ENCODE data around the gene CACNA1E.
A peak's percentile ranks its signal among the peaks of the same experiment; 100 is the strongest.

Gene CACNA1E

DNA sequence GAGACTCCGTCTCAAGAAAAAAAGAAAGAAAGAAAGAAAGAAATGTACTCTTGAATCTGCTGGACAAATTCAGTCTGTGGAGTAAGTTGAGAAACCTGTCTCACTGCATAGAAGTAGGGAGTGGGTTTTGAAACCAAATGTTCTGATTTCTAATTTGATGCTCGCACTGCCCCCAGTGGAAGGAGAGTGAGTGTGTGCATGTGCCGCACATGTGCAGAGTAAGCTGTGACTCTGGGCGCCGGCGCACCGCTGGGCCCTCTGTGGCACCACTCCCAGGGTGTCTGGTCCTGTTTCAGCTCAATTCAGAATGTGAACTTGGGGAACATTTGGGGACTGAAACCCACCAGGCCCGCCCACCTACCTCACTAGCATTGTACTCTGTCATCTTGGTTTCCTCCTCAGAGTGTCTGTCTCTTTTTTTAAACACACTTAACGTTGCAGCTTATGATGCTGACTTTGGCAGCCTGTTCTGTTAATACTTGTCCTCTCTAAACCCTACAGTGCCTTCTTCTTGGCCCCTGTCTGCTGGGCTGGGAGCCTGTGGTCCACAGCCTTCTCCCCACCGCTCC lies 104.6 kb downstream of the CACNA1E start:
- peak; percentile 13 for DNase-seq (ENCODE audit: low spot score)

DNA sequence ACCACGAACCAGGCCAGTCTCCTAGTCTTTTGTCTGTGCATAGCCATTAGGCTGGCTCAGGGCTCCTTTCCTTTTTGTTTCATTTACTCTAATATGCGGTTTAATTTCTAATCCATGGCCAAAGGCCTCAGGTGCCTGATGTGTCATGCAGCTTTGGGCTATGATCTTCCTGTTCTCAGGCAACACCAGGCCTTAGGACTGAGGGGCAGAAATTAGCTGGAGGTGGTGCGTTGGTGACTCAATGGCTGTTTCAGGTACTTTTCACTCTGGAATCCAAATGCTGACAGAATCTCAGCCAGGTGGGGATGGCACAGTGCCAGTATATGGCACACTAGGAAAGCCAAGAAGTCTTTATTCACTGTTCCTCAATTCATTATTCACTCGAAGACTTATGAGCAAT lies 105.3 kb downstream of the CACNA1E start:
- DNase-seq (ENCODE audit: low spot score): no peak

GRCh38 chr1:181592255-181592859 lies 109.0 kb downstream of the CACNA1E start:
- no peak for DNase-seq (ENCODE audit: low spot score)

DNA sequence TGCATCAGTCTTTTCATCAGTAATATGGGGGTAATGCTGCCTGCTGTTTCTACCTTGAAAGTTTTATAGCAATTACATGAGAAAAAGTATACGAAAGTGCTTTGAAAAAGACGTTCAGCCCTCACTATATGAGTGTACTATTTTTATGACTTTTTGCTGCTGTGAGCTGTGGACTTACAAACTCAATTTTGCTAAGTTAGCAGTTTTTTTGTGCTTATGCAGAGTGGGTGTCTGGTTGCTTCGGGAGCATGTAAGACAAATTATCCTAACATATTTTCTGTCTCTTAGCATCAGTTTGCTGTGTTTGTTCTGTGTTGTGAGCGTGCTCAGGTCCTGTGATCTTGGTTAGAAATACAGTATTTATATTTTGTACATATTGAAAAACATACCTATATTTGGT lies 109.7 kb downstream of the CACNA1E start:
- no peak for DNase-seq (ENCODE audit: low spot score)

- DNase-seq (ENCODE audit: low spot score): no peak
Measured at GRCh38 chr1:181594553-181594952, 111.2 kb downstream of the CACNA1E start.

DNA sequence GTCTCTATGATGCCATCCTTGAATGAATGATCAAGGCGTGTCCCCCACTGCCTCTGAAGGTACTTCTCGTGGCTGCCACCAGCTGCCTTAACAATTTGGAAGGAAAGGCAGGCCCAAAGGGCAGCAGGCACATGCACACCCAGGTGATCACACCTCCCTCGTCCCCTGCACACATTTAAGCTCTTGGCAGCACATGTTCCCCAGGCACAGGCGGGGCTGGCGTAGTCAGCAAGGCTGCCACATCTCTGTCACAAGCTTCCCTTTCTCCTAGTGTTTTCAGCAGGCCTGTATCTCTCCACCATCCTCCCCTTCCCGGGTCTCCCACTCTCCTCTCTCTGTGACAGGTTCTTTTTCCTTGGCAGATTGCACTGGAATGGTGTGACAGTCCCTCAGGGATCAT lies 111.9 kb downstream of the CACNA1E start:
- no peak for DNase-seq (ENCODE audit: low spot score)

GRCh38 chr1:181601186-181601950 lies 118.1 kb downstream of the CACNA1E start:
- DNase-seq (ENCODE audit: low spot score): no peak

- DNase-seq (ENCODE audit: low spot score): no peak
Measured at GRCh38 chr1:181603735-181604410, 120.6 kb downstream of the CACNA1E start.

DNA sequence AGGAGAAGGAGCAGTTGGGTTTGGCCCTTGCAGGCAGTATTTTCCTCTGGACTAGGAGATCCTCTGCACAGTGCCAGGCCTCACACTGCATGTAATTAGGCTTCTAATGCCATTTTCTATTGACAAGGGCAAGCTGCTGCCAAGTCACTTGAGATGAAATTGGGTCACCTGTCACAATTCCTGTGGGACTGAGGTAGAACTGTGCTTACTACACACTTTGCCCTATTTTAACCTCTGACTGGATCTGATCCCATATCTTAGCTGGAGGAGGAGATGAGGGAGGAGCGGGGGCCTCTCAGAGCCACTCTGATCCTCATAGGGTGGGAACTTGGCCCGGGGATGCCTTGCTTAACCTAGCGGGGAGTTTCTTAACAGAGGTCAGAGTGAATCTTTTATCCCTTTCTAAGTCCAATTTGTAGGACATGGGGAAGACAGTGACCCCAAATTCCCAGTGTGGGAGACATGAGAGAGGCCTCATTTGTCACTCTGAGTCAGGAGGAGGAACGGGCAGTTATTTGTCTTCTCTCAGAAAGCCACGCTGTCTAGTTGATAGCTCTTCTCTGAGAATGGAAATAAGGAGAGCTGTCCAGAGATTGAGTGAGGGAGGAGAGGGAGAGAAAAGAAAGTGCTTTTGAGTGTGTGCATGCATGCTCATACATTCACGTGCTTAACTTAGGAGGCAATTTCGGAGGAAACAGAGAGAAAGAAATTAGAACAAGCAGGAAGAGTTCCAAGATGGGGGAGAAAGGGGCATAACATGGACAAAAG lies 121.3 kb downstream of the CACNA1E start:
- DNase-seq (ENCODE audit: low spot score): no peak

DNA sequence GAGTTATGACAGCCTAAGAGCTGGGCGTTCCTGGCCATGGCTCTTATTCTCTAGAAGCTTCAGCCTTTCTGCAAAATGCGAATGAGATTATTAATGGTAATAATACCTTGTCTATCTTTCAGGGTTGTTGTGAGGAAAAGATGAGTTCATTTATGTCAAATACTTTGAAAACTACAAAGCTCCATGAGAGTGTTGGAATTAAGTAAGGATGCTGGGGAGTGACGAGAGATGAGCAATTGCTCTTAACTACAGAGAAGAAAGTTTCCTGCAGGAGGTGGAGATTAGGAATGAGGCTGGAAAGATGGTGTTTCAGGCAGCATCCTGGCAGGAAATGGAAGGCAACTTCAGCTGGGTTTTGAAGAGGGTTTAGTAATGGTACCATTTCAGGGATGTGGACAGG lies 124.2 kb downstream of the CACNA1E start:
- DNase-seq (ENCODE audit: low spot score): no peak

DNA sequence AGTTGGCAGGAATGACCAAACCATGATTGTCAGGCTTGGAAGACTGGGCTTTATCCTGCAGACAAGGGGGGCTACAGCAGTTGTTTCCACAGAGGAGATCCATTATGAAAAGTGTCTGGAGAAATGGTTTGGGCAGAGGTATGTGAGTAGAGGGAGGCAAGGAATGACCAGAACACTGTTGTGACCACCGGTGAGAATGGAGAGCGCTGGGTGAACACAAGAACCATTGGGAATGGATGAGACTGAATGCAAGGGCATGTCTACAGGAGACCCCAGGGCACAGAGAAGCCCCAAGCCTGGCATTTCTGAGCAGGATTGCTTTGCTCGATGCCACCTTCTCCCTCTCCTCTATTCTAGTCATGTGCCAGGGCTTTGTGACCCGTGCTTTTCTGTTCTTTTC lies 125.1 kb downstream of the CACNA1E start:
- DNase-seq (ENCODE audit: low spot score): no peak

- DNase-seq (ENCODE audit: low spot score): no peak
Measured at GRCh38 chr1:181608948-181609347, 125.6 kb downstream of the CACNA1E start.

- no peak for DNase-seq (ENCODE audit: low spot score)
Measured at GRCh38 chr1:181612100-181612499, 128.8 kb downstream of the CACNA1E start.

DNA sequence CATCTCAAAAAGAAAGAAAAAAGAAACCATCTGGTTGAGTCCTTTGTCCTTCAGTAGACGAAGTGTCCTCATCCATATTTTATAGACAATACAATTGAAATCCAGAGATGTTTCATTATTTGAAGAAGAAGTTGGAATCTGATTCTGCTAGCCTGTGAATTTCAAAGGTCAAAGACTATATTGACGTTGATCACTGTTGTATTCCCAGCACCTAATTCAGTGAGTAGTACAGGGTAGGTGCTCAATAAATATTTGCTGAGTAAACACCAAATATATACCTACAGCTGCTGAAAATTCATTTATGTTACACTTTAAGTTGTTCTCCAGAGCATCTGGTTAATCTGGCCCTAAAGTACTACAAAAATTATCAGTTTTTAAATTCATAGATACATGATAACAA lies 135.2 kb downstream of the CACNA1E start:
- DNase-seq (ENCODE audit: low spot score): no peak

DNA sequence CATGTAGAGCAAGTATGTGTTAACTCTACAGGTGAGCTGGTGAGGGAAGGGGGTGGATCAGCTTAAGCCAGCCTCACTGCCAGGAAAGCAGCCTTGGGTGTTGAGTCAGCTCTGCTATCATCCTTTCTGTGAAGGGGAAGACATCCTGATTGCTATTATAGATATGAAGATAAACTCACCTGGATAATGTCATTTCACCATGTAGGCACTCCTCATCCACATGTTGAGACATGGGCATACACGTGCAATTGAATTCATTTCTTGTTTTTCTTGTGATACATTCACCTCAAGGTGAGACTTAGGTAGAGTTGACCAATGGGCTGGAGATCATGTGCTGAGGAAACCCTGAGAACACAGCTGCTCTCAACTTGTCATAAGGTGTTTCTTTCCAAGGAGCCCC lies 136.9 kb downstream of the CACNA1E start:
- DNase-seq (ENCODE audit: low spot score): no peak

- DNase-seq (ENCODE audit: low spot score): no peak
Measured at GRCh38 chr1:181623850-181624249, 140.5 kb downstream of the CACNA1E start.

DNA sequence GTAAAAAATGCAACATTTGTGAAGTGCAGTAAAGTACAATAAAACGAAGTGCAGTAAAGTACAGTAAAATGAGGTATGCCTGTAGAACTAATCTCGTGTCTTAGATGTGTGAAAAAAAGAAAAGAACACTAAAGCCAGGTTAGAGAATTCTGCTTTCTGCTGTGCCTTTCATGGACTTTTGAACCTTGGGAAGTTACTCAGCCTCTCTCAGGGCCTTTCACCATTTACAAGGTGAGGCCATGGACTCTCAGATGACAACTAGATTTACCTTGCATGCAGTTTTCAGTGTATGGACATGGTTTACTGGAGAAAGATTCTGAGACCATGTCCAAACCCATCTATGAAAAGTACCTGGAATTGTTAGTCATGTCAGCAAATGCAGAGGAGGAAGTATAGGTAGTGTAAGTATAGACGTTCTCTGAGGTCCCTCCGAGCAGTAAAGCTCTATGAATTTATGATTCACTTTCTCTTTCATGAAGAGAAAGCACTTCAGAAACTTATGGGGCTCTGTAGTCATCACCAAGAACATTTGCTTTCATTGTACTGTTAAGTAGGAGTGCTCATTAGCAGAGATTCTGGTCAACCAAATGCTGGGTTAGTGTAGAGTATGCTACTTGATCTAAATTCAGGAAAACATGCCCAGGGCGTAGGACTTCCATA lies 143.1 kb downstream of the CACNA1E start:
- no peak for DNase-seq (ENCODE audit: low spot score)

- no peak for DNase-seq (ENCODE audit: low spot score)
Measured at GRCh38 chr1:181630398-181630797, 147.1 kb downstream of the CACNA1E start.

- DNase-seq (ENCODE audit: low spot score): no peak
Measured at GRCh38 chr1:181630838-181631237, 147.5 kb downstream of the CACNA1E start.

DNA sequence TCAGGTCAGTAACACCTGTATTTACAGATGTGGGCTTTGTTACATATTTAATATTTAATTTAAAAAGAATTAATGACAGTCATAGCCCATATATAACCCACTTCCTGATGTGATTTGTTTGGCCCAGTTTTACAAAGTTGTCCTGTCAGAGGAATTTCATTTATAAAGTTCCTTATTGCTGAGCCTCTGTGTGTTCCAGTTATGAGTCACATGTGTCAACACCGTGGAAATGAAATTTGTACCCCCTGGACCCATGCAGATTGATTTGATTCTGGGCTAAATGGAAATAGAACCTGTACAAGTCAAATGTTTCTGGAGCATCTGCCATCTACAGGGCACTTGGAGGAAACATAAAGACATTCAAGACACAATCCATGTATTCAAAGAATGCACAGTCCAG lies 149.2 kb downstream of the CACNA1E start:
- DNase-seq (ENCODE audit: low spot score): no peak

- no peak for DNase-seq (ENCODE audit: low spot score)
Measured at GRCh38 chr1:181632960-181633359, 149.6 kb downstream of the CACNA1E start.

GRCh38 chr1:181635110-181635509 lies 151.8 kb downstream of the CACNA1E start:
- no peak for DNase-seq (ENCODE audit: low spot score)

Data from GM03348 (cell line).